ENCODE data around the gene EME1.
"Not testable (repeated sequence)": the region's sequence is repeated elsewhere in the genome, so short reads cannot be mapped to it uniquely, and the experiment has no call there.

DNA sequence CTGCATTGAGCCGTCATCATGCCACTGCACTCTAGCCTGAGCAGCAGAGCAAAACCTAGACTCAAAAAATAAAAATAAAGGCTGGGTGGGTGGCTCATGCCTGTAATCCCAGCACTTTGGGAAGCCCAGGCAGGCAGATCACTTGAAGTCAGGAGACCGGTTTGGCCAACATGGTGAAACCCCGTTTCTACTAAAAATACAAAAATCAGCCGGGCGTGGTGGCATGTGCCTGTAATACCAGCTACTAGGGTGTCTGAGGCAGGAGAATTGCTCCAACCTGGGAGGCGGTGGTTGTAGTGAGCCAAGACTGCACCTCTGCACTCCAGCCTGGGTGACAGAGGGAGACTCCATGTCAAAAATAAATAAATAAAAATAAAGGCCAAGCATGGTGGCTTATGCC lies 55.1 kb downstream of the EME1 start:
- TF ChIP-seq POLR2A (IDR thresholded peaks at IDR 0.05; ENCODE audit: control extremely low read depth in 1 of 2, low read depth in 2 of 2, low read length in 2 of 2); RNF2 (IDR thresholded peaks at IDR 0.05; ENCODE audit: borderline replicate concordance, low read depth, low read length, missing control alignments, poor library complexity, severe bottlenecking); TBP (IDR thresholded peaks at IDR 0.05; ENCODE audit: low read depth, low read length); SIX5 (IDR thresholded peaks at IDR 0.05; ENCODE audit: low read depth, low read length); CEBPB (IDR thresholded peaks at IDR 0.05; ENCODE audit: low read depth, low read length); EZH2 (IDR thresholded peaks at IDR 0.05; ENCODE audit: low read depth, low read length, severe bottlenecking): not testable (repeated sequence)
- TF ChIP-seq, protein P1, sequence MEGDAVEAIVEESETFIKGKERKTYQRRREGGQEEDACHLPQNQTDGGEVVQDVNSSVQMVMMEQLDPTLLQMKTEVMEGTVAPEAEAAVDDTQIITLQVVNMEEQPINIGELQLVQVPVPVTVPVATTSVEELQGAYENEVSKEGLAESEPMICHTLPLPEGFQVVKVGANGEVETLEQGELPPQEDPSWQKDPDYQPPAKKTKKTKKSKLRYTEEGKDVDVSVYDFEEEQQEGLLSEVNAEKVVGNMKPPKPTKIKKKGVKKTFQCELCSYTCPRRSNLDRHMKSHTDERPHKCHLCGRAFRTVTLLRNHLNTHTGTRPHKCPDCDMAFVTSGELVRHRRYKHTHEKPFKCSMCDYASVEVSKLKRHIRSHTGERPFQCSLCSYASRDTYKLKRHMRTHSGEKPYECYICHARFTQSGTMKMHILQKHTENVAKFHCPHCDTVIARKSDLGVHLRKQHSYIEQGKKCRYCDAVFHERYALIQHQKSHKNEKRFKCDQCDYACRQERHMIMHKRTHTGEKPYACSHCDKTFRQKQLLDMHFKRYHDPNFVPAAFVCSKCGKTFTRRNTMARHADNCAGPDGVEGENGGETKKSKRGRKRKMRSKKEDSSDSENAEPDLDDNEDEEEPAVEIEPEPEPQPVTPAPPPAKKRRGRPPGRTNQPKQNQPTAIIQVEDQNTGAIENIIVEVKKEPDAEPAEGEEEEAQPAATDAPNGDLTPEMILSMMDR (IDR thresholded peaks at IDR 0.05; ENCODE audit: control extremely low read depth in 1 of 3, insufficient read depth in 1 of 3, low read depth in 1 of 3, low read length in 3 of 3), result not testable (repeated sequence)
- TF ChIP-seq, protein P2, sequence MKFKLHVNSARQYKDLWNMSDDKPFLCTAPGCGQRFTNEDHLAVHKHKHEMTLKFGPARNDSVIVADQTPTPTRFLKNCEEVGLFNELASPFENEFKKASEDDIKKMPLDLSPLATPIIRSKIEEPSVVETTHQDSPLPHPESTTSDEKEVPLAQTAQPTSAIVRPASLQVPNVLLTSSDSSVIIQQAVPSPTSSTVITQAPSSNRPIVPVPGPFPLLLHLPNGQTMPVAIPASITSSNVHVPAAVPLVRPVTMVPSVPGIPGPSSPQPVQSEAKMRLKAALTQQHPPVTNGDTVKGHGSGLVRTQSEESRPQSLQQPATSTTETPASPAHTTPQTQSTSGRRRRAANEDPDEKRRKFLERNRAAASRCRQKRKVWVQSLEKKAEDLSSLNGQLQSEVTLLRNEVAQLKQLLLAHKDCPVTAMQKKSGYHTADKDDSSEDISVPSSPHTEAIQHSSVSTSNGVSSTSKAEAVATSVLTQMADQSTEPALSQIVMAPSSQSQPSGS (IDR thresholded peaks at IDR 0.05; ENCODE audit: low read length), result not testable (repeated sequence)

Measured in H1 (cell line).